ENCODE results near the gene ZSCAN25. TPM values are rescaled to one million over a fixed set of nuclear protein-coding genes. Genes with fewer than 3 reads are reported as not detected.
"Not testable (repeated sequence)": the region's sequence is repeated elsewhere in the genome, so short reads cannot be mapped to it uniquely, and the experiment has no call there.

ZSCAN25 gene
- total RNA-seq, 1 donor from 2014 or later = 11.0 TPM

DNA sequence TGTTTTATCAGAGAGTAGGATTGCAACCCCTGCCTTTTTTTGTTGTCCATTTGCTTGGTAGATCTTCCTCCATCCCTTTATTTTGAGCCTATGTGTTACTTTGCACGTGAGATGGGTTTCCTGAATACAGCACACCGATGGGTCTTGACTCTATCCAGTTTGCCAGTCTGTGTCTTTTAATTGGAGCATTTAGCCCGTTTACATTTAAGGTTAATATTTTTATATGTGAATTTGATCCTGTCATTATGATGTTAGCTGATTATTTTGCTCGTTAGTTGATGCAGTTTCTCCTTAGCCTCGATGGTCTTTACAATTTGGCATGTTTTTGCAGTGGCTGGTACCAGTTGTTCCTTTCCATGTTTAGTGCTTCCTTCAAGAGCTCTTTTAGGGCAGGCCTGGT is 41.1 kb downstream of the ZSCAN25 start:
- H3K4me3 ChIP-seq (ENCODE audit: low read length in 3 of 3); H3K4me1 ChIP-seq (ENCODE audit: control insufficient read depth in 3 of 3, insufficient read depth in 3 of 3, low read length in 3 of 3); H3K27me3 ChIP-seq (ENCODE audit: control insufficient read depth in 3 of 3, insufficient read depth in 3 of 3, low read length in 3 of 3); H3K36me3 ChIP-seq (ENCODE audit: control insufficient read depth in 3 of 3, insufficient read depth in 3 of 3, low read length in 3 of 3); H3K9ac ChIP-seq (ENCODE audit: low read depth in 1 of 3, low read length in 3 of 3); H3K9me3 ChIP-seq (ENCODE audit: control insufficient read depth in 3 of 3, low read length in 3 of 3); H3K27ac ChIP-seq (ENCODE audit: low read depth, low read length): not testable (repeated sequence)

DNA sequence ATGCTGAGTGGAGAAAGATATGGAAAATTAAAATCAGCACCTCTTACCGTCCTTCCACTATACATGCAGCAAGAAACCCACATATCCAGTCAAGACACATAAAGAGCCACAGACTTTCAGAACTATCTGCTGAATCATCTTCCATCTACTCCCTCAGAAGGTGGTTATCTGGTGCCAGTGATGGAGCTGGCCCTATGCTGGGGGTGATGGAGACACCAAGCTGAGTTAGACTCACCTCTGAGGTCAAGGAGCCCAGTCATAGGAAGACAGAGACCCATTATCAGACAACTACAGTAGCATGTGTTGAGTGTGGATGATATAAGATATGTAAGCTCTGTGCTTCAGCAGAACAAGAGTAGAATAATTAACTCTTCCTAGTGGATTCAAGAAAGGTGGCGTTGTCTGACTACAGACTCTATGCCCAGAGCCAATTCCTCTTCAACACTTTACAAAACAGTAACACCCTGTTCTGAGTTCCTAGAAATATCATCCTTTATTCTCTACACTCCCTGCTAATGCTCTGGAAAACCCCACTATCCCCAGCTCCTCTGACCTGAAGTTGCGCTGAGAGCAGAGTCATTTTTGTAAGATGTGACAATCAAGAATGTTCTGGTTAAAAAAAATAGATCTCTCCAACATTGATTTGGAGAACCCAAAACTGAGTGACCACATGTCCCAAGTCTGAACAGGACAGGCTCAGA is 48.7 kb downstream of the ZSCAN25 start:
- H3K27me3 ChIP-seq (ENCODE audit: control insufficient read depth in 3 of 3, insufficient read depth in 3 of 3, low read length in 3 of 3) = no peaks in the 10 kb centered on the region
- H3K27ac ChIP-seq (ENCODE audit: low read depth, low read length) = no peak overlapping the region

DNA sequence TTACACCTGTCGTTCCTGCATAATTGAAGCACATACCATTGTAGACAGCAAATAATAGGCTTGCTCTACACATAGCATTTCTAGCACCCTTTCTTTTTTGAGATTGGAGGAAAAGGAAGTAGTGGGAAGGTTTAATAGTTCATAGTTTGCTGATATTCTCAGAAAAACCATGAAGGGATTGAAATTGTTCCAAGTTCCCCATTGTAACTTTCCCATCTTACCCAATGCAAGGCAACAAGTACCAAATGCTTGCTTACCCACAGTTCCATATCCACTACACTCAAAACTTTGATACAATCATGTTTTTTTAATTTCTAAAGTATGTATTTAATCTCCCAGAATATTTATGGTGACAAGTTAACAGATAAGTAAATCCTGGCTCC is 49.3 kb downstream of the ZSCAN25 start:
- H3K4me1 ChIP-seq (ENCODE audit: control insufficient read depth in 3 of 3, insufficient read depth in 3 of 3, low read length in 3 of 3) = no peaks in the 10 kb centered on the region
- H3K9me3 ChIP-seq (ENCODE audit: control insufficient read depth in 3 of 3, low read length in 3 of 3) = no peaks in the 10 kb centered on the region
- no peak overlapping the region for H3K27ac ChIP-seq (ENCODE audit: low read depth, low read length)
- no peaks in the 10 kb centered on the region for H3K36me3 ChIP-seq (ENCODE audit: control insufficient read depth in 3 of 3, insufficient read depth in 3 of 3, low read length in 3 of 3)
- H3K4me3 ChIP-seq (ENCODE audit: low read length in 3 of 3) = no peak overlapping the region
- H3K27me3 ChIP-seq (ENCODE audit: control insufficient read depth in 3 of 3, insufficient read depth in 3 of 3, low read length in 3 of 3) = no peaks in the 10 kb centered on the region
- H3K9ac ChIP-seq (ENCODE audit: low read depth in 1 of 3, low read length in 3 of 3) = no peak overlapping the region

More for the DNA sequence above, 48.7 kb downstream of the ZSCAN25 start:
- no peak overlapping the region for H3K4me3 ChIP-seq (ENCODE audit: low read length in 3 of 3)
- no peaks in the 10 kb centered on the region for H3K4me1 ChIP-seq (ENCODE audit: control insufficient read depth in 3 of 3, insufficient read depth in 3 of 3, low read length in 3 of 3)
- no peaks in the 10 kb centered on the region for H3K9me3 ChIP-seq (ENCODE audit: control insufficient read depth in 3 of 3, low read length in 3 of 3)
- no peaks in the 10 kb centered on the region for H3K36me3 ChIP-seq (ENCODE audit: control insufficient read depth in 3 of 3, insufficient read depth in 3 of 3, low read length in 3 of 3)
- H3K9ac ChIP-seq (ENCODE audit: low read depth in 1 of 3, low read length in 3 of 3) = no peak overlapping the region

DNA sequence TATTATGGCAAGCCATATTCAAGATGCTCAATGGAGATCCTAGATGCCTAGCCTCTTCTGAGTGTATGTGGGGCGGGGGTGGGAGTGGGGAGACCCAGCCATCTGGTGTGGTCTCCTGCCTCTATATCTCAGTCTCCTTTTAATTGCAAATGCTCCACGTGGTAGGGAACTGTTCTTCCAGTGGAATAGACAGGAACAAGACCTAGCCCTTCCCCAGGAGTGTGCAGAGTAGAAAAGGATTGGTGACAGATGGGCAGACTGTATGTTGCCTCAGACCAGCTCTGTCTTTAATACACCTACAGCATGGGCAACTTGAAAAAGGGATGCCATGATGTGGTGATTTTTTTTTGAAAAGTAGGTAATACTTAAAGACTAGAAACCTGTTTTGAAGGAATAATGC is 50.4 kb downstream of the ZSCAN25 start:
- Histone ChIP-seq H3K27ac (ENCODE audit: low read depth, low read length) (no peak overlapping the region), H3K9me3 (ENCODE audit: control insufficient read depth in 3 of 3, low read length in 3 of 3) (no peaks in the 10 kb centered on the region), H3K27me3 (ENCODE audit: control insufficient read depth in 3 of 3, insufficient read depth in 3 of 3, low read length in 3 of 3) (no peaks in the 10 kb centered on the region), H3K4me3 (ENCODE audit: low read length in 3 of 3) (no peak overlapping the region), H3K4me1 (ENCODE audit: control insufficient read depth in 3 of 3, insufficient read depth in 3 of 3, low read length in 3 of 3) (no peaks in the 10 kb centered on the region), H3K9ac (ENCODE audit: low read depth in 1 of 3, low read length in 3 of 3) (no peak overlapping the region), H3K36me3 (ENCODE audit: control insufficient read depth in 3 of 3, insufficient read depth in 3 of 3, low read length in 3 of 3) (no peaks in the 10 kb centered on the region)

DNA sequence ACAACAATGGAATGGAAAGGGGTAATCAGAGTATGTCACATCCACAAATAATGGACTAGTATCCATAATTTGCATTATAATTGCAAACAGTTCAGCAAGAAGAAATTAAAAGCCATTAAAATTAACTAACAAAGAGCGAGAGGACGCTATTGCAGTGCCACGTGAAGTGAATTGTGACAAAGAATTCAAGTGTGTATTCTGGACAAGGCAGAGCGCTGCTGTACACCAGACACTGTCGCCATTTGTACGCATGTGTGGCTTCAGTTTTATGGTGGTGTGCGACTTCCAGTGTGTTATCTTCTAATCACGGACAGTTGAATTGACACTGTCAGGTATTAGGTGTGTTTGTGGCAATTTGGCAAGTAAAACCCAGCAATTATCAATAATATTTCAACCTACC is 51.8 kb downstream of the ZSCAN25 start:
- H3K36me3 ChIP-seq (ENCODE audit: control insufficient read depth in 3 of 3, insufficient read depth in 3 of 3, low read length in 3 of 3) = no peaks in the 10 kb centered on the region
- H3K4me1 ChIP-seq (ENCODE audit: control insufficient read depth in 3 of 3, insufficient read depth in 3 of 3, low read length in 3 of 3) = no peaks in the 10 kb centered on the region
- no peak overlapping the region for H3K9ac ChIP-seq (ENCODE audit: low read depth in 1 of 3, low read length in 3 of 3)
- H3K27me3 ChIP-seq (ENCODE audit: control insufficient read depth in 3 of 3, insufficient read depth in 3 of 3, low read length in 3 of 3) = no peaks in the 10 kb centered on the region
- no peaks in the 10 kb centered on the region for H3K9me3 ChIP-seq (ENCODE audit: control insufficient read depth in 3 of 3, low read length in 3 of 3)
- no peak overlapping the region for H3K4me3 ChIP-seq (ENCODE audit: low read length in 3 of 3)
- H3K27ac ChIP-seq (ENCODE audit: low read depth, low read length) = no peak overlapping the region

DNA sequence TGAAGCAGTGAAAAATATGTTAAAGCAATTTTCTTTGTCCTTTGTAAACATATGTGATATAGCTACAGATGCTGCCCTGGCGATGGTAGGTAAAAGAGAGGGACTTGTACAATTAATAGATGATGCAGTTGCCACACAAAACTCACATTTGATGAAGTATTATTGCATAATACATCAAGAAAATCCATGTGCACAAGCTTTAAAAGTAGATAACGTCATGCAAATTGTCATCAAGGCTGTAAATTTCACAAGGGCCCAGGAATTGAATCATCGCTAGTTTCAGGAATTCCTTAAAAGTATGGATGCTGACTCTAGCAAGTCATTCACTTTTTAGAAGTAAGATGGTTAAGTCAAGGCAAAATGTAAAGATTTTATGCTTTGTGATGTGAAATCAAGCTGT is 53.0 kb downstream of the ZSCAN25 start:
- no peaks in the 10 kb centered on the region for H3K27me3 ChIP-seq (ENCODE audit: control insufficient read depth in 3 of 3, insufficient read depth in 3 of 3, low read length in 3 of 3)
- no peak overlapping the region for H3K9ac ChIP-seq (ENCODE audit: low read depth in 1 of 3, low read length in 3 of 3)
- no peaks in the 10 kb centered on the region for H3K36me3 ChIP-seq (ENCODE audit: control insufficient read depth in 3 of 3, insufficient read depth in 3 of 3, low read length in 3 of 3)
- H3K9me3 ChIP-seq (ENCODE audit: control insufficient read depth in 3 of 3, low read length in 3 of 3) = no peaks in the 10 kb centered on the region
- H3K4me3 ChIP-seq (ENCODE audit: low read length in 3 of 3) = no peak overlapping the region
- no peak overlapping the region for H3K27ac ChIP-seq (ENCODE audit: low read depth, low read length)
- no peaks in the 10 kb centered on the region for H3K4me1 ChIP-seq (ENCODE audit: control insufficient read depth in 3 of 3, insufficient read depth in 3 of 3, low read length in 3 of 3)

DNA sequence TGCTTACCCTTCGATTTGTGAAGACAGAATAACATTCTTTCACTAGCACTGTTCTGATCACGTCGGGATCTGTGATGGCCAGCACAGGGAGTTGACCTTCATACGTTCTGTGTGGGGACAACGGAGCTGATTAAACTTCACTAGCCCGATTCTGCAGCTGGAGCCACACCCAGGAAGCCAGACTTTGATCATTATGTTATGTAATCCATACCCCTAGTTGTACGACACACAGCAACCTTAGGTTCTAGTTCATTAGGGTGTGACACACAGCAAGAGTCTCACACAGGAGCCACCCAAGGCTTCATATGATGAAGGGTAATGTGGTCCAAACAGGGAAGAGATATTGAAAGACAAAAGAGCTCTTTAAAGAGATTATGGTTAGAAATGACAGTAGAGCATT is 55.8 kb downstream of the ZSCAN25 start:
- Histone ChIP-seq H3K9ac (ENCODE audit: low read depth in 1 of 3, low read length in 3 of 3) (no peak overlapping the region), H3K4me1 (ENCODE audit: control insufficient read depth in 3 of 3, insufficient read depth in 3 of 3, low read length in 3 of 3) (peaks cover 0 to under 1% (median 0%) of the 10 kb centered on the region in 3 donors), H3K27me3 (ENCODE audit: control insufficient read depth in 3 of 3, insufficient read depth in 3 of 3, low read length in 3 of 3) (no peaks in the 10 kb centered on the region), H3K4me3 (ENCODE audit: low read length in 3 of 3) (no peak overlapping the region), H3K27ac (ENCODE audit: low read depth, low read length) (no peak overlapping the region), H3K36me3 (ENCODE audit: control insufficient read depth in 3 of 3, insufficient read depth in 3 of 3, low read length in 3 of 3) (no peaks in the 10 kb centered on the region), H3K9me3 (ENCODE audit: control insufficient read depth in 3 of 3, low read length in 3 of 3) (no peaks in the 10 kb centered on the region)

DNA sequence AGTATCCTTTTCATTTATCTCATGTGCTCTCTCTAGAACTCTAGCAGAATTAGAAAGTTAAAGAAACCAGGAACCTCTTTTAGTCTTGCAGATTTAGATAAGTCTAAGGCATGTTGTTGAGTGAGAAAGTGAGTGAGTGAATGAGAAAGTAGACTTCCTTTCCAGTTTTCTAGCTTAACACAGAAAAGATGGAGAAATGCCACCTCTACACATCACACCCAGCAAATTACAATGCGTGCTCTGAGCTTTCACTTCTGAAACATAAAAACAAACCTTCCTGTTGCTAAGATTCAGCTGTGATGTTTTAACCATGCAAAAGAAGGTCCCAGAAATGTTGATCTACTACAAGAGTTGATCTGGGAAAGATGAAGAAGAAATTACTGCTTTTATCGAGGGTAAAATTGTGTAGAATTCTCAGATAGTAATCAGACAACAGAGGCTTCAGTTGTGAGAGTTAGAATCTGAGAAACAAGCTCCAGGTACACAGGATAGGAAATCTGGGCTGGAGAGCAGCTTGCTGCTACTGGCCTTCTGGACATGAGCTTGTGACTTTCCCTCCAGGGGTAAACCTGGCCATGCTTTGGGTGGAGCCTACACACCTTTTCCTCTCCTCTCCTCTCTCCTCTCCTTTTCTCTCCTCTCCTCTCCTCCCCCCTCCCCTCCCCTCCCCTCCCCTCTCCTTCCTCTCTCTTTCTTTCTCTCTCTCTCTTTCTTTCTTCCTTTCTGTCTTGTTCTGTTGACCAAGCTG is 58.4 kb downstream of the ZSCAN25 start:
- no peaks in the 10 kb centered on the region for H3K9me3 ChIP-seq (ENCODE audit: control insufficient read depth in 3 of 3, low read length in 3 of 3)

DNA sequence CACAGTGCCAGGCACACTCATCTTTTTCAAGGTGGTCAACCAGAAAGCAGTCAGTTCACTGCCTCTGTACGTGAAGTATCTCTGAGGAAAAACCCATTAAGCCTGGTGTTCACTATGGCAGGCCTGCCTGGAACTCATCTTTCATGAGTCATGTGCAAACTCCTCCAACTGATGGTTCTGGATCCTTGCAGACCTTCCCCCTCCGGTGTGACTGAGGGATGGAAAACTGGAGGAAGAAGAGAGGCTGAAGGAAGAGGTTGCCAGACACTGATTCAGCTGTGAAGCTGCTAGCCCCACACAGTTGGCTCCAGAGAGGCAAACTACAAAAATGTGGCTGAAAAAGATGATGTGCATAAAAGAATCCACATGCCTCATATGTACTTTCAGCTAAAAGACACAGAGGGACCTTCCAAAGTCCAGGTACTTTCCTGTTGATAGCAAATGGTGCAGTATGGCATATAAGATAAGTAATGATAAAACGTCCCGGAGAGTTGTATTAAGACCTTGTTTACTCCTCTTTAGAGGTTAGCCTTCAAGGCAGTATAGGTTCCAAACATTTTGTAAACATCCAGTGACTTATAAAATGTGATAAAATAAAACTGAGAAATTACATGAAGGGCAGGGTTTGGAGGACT is 60.4 kb downstream of the ZSCAN25 start:
- H3K27ac ChIP-seq (ENCODE audit: low read depth, low read length) = no peak overlapping the region
- H3K4me1 ChIP-seq (ENCODE audit: control insufficient read depth in 3 of 3, insufficient read depth in 3 of 3, low read length in 3 of 3) = peaks cover 6 to 15% (median 8%) of the 10 kb centered on the region in 3 donors
- H3K27me3 ChIP-seq (ENCODE audit: control insufficient read depth in 3 of 3, insufficient read depth in 3 of 3, low read length in 3 of 3) = no peaks in the 10 kb centered on the region
- no peaks in the 10 kb centered on the region for H3K36me3 ChIP-seq (ENCODE audit: control insufficient read depth in 3 of 3, insufficient read depth in 3 of 3, low read length in 3 of 3)
- peaks cover 0 to 3% (median 0%) of the 10 kb centered on the region in 3 donors for H3K9me3 ChIP-seq (ENCODE audit: control insufficient read depth in 3 of 3, low read length in 3 of 3)
- no peak overlapping the region for H3K9ac ChIP-seq (ENCODE audit: low read depth in 1 of 3, low read length in 3 of 3)
- H3K4me3 ChIP-seq (ENCODE audit: low read length in 3 of 3) = no peak overlapping the region

More for the DNA sequence above, 58.4 kb downstream of the ZSCAN25 start:
- no peaks in the 10 kb centered on the region for H3K36me3 ChIP-seq (ENCODE audit: control insufficient read depth in 3 of 3, insufficient read depth in 3 of 3, low read length in 3 of 3)
- H3K4me1 ChIP-seq (ENCODE audit: control insufficient read depth in 3 of 3, insufficient read depth in 3 of 3, low read length in 3 of 3) = peaks cover 6 to 15% (median 8%) of the 10 kb centered on the region in 3 donors
- no peaks in the 10 kb centered on the region for H3K27me3 ChIP-seq (ENCODE audit: control insufficient read depth in 3 of 3, insufficient read depth in 3 of 3, low read length in 3 of 3)
- no peak overlapping the region for H3K27ac ChIP-seq (ENCODE audit: low read depth, low read length)
- H3K4me3 ChIP-seq (ENCODE audit: low read length in 3 of 3) = no peak overlapping the region
- H3K9ac ChIP-seq (ENCODE audit: low read depth in 1 of 3, low read length in 3 of 3) = no peak overlapping the region

DNA sequence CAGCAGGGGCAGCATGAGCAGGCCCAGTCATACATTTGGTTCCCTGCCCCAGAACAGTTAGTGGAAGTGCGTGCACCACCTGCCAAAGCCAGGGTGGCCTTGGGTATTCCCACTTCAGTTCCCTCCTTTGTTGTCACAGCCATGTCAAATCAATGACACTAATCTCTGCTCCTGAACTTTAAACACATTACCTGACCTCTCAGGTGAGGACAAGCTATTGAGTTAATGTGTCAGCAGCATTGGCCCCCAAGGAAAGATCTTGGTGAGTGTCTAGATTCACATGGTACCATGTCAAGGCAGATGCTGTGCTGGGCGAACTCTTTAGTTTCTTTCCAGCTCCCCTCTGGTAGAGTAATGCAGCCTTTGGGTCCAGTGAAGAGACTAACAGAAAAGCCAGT is 60.9 kb downstream of the ZSCAN25 start:
- Histone ChIP-seq H3K27me3 (ENCODE audit: control insufficient read depth in 3 of 3, insufficient read depth in 3 of 3, low read length in 3 of 3) (no peaks in the 10 kb centered on the region), H3K27ac (ENCODE audit: low read depth, low read length) (no peak overlapping the region), H3K9me3 (ENCODE audit: control insufficient read depth in 3 of 3, low read length in 3 of 3) (peaks cover 0 to 3% (median 0%) of the 10 kb centered on the region in 3 donors), H3K4me3 (ENCODE audit: low read length in 3 of 3) (no peak overlapping the region), H3K36me3 (ENCODE audit: control insufficient read depth in 3 of 3, insufficient read depth in 3 of 3, low read length in 3 of 3) (no peaks in the 10 kb centered on the region), H3K4me1 (ENCODE audit: control insufficient read depth in 3 of 3, insufficient read depth in 3 of 3, low read length in 3 of 3) (peaks cover 6 to 15% (median 8%) of the 10 kb centered on the region in 3 donors), H3K9ac (ENCODE audit: low read depth in 1 of 3, low read length in 3 of 3) (no peak overlapping the region)
